NCI-H2227 (cell line): ENCODE results near the gene SETSIP.
"Not testable (repeated sequence)": the region's sequence is repeated elsewhere in the genome, so short reads cannot be mapped to it uniquely, and the experiment has no call there.

Experiments
- DNase-seq: peaks from one replicate; lab custom pipeline; 2025; ENCODE audit not compliant: unreplicated experiment; lab: John Stamatoyannopoulos, UW

Gene SETSIP

GRCh38 chr1:92065042-92065441, 10.2 kb downstream of the SETSIP start:
- no peak for DNase-seq

DNA sequence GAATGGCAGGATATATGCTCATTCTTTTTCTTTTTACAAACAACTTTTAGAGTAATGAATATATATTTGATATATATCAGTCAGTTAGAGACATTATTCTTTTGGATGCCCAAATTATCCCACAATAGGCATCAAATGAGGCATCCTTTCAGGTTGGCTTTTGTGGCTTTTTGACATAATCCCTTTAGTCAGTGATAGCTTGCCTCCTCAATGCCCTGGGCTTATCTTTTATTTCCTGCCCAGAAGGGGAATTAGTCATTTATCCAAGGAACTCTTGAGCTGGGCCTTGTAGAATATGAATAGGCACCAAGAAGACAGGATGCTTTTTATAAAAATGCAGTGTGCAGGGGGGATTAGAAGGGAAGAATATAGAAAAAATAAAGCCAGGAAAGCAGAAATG, 23.3 kb downstream of the SETSIP start:
- no peak for DNase-seq

- no peak for DNase-seq
Measured at GRCh38 chr1:92045766-92046495, 29.3 kb downstream of the SETSIP start.

- DNase-seq, result no peak
Measured at GRCh38 chr1:92043621-92044020, 31.6 kb downstream of the SETSIP start.

DNA sequence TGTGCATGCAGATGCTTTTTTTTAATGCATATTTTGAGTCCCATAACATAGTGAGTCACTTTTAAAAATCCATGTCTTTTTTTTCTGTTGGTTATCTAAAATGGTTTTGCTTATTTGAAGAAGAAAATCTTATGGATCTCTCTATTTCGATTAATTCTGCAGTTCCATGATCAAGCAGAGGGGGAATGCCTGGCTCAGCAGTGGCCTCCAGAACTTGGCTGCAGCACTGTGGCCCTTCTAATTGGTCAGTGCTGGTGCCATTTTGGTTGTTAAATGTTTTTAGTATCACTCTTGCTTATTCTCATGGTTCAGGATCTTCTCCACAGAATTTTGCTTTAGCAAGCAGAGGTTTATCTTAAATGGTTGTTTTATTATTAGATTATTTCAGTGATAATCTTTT, 34.2 kb downstream of the SETSIP start:
- DNase-seq, result no peak

GRCh38 chr1:92038695-92039346, 36.4 kb downstream of the SETSIP start:
- DNase-seq, result no peak

DNA sequence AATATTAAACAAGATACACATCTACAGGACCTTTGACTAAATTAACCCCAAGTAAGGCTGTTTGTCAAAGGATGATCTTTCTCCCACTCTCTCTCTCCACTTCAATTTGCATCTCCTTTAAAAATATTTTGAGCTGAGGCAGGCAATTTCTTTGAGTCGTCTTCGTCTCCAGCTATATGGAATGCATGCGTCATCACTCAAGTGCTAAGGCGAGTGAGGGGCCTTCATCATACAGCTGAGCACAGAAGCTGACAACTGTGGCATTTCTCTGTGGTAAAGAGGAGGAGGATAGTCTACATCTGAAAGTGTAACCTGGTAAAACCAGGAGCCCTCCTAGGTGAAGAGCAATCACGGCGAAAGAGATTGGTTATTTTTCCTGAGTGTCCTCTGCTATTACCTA, 37.8 kb downstream of the SETSIP start:
- peak; percentile 59 for DNase-seq

DNA sequence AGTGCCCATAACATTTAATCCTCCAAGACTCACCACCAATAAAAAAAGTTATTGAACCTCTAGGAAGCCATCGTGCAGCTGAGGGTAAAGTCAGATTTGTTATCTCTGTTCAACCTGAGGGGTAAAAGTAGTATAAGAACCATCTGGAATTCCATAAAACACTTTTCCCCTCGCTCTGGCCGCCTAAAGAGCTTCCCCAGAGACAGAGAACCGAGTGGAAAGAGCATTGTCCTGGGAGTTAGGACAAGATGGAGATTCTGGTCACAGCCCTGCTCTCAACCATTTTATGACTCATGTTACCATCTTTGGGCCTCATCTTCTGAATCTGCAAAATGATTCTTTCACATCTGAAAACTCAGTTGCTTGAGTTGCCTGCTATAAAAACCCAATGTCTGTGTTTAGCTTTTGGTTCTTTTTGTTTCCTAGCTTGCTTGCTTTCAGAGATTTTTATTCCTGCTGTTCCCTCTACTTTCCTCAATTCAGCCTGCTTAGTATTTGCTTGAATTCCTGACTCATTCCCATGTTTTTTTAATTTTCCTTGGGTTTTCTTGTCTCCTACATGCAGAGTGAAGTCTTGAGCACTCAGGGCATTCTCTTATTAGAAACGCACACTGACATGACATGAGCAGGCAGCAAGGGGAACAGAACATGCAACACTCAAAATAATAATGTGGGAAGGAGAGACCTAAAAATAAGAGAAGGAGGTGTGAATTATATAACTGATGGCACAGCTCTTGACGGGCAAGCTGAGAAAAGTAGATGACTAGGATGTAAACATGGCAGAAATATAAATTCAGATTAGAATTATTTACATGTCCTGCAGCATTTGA, 43.7 kb downstream of the SETSIP start:
- no peak for DNase-seq

GRCh38 chr1:92030656-92031107, 44.5 kb downstream of the SETSIP start:
- DNase-seq, result peak; percentile 24

- peak; percentile 13 for DNase-seq
Measured at GRCh38 chr1:92029241-92029922, 45.8 kb downstream of the SETSIP start.

DNA sequence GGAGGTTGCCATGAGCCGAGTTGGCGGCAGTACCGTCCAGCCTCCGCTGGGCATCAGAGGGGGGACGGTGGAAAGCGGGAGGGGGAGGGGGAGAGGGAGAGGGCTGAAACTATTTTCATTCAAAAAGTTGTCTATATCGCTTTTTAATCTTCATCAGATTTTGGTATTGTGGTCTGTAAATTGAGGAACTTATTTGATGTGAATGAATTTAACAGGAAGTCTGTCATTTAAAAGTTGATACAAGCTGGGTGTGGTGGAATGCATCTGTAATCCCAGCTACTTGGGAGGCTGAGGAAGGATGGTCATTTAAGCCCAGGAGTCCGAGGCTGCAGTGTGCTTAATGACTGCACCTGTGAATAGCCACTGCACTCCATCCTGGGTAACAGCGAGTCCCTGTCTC, 48.4 kb downstream of the SETSIP start:
- no peak for DNase-seq

GRCh38 chr1:92026042-92026441, 49.2 kb downstream of the SETSIP start:
- not testable (repeated sequence) for DNase-seq
